Measurements from ENCODE around the gene KIF14.
"Not testable (repeated sequence)": the region's sequence is repeated elsewhere in the genome, so short reads cannot be mapped to it uniquely, and the experiment has no call there.

Gene KIF14

GRCh38 chr1:200630515-200630899 is 10.0 kb upstream of the KIF14 start:
- not testable (repeated sequence) for DNase-seq

DNA sequence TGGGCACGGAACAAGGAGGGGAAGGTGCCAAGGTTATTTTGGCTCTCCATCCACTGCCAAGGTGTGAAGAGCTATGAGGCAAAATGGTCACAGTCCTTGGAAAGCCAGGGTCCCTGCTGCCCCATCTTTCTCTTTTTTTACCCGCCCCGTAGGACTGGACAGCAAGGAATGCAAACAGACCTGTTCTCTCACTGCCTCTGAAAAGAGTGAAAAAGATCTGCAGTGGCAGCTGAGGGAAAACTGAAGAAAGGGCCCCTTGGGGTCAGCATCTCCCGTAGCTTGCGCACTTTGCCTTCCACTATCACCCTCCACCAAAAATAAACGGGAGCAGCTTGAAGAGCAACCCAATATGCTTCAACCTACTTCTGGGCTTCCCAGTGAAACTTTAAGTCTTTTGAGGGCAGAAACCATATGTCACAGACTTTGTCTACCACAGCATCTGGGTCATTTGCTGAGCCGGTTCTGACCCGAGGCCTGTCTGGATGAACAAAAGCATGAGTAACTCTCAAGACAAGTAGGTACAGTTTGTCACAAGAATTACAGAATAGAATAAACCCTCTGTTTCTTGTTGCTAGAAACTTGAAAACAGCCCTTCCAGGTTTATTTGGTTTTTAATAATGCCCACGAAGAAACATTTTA is 9.4 kb upstream of the KIF14 start:
- no peak for DNase-seq

DNA sequence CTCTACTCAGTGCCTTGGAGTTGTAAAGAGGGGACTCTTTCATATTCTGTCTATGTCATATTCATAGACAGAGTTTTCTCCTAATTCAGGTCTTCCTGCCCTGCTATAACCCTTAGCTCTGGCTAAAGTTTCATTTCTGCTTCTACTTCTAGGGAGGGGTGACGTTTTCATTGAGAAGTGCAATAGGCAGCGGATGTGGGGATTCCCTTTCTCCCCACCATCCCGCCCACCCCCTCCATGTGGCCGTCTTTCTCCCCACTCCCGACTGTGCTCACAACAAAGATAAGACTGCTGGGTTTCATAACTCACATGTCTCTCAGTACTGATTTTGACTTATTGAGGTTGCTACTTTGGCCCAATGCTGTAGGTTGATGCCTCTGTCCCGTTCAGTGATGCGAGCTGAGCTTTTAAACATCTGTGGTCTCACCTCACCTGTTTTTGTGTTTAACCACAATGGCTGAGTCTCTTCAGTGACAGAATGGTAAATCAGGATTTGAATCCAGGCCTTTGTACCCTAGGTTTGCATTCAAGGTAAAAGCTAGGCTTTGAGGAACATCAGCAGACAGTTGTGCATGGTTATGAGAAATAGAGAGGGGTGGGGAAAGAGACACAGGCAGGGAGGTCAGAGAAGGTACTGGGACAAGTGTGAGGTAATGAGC is 7.8 kb upstream of the KIF14 start:
- DNase-seq, result no peak

DNA sequence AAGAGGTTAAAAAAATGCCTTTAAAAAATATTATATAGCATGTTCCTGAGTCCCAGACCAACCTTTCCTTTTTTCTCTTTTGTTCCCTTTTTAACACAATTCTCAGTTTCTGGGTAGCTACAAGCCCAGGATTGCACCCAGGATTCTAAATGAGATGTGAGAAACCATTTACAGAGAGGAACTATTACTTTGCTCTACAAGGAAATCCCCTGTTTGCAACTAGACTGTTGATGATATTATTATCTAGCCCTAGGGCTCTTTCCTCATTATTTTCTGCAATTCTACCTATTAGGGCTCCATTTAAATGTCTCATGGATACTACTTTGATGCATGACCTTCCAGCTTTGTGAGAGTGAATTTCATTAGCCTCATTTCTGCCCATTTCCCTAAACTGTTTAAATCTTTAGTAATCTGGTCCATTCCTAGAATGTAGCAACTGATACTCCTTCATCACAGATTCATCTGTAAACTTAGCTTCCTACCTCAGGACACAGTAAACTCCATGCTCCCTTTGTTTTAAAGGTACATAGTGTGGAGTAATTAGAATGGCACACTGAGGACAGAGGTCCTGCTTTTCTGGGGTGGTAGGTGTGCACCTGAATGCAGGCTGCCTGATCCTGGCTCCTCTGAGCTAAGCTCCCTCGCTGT is 7.1 kb upstream of the KIF14 start:
- no peak for DNase-seq

- no peak for DNase-seq
These were observed 6.4 kb upstream of the KIF14 start for GRCh38 chr1:200626853-200627534.

DNA sequence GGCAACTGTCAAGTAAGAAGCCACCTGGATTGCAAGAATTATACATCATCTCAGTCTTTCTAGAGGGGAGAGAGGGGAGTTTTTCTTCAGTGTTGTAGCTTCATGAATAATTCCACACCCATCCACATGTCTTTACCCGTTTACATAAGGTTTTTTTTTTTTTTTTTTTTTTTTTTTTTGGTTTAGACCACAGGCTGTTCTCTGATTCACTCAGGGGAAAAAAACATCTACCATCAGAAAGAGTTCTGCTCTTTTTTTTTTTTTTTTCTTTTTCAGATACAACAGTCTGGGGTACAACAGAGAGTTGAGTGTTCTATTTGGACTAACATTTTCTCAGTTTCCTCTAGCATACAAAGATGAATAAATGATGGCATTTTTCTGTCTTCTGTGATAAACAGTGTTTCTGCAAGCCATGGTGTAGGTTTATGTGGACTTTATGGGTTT is 4.9 kb upstream of the KIF14 start:
- DNase-seq, result no peak

GRCh38 chr1:200624679-200625335 is 4.3 kb upstream of the KIF14 start:
- DNase-seq, result no peak

DNA sequence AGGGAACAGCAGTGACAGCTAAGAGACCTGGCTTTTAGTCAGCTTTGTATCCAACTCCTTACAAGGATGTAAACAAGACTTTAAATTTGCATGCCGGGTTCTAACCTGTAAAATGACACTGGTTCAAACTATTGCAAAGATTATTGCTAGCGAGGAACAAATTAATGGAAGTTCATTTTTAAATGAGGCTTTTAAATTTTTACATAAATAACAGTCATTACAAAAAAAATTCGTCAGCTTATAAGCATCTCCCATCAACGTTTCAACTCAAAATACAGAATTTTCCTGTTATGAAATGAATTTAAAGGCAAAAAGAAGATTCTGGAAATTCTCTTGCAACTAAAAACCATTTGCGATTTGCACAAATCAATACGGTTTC is 668 bp downstream of the KIF14 start:
- DNase-seq, result no peak

- DNase-seq, result peak; percentile 22
These were observed 9.7 kb downstream of the KIF14 start for GRCh38 chr1:200610846-200611245.

DNA sequence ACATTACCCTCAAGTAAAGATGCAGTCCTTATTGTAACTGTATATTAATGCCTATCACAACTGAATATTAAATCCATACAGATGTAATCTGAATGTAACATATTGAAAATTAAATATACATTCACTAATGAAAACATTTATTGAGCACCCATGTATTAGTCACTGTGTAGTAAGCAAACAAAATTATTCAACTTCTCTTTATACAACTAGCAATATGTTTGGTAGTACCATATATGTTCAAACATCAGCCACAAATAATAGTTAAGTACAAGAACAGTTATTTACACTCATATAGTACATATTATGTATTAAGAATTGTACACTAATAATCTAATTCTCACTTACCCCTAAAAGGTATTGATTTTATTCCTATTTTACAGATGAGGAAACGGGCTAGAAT is 17.9 kb downstream of the KIF14 start:
- no peak for DNase-seq

GRCh38 chr1:200590001-200590400 is 30.6 kb downstream of the KIF14 start:
- DNase-seq, result no peak

DNA sequence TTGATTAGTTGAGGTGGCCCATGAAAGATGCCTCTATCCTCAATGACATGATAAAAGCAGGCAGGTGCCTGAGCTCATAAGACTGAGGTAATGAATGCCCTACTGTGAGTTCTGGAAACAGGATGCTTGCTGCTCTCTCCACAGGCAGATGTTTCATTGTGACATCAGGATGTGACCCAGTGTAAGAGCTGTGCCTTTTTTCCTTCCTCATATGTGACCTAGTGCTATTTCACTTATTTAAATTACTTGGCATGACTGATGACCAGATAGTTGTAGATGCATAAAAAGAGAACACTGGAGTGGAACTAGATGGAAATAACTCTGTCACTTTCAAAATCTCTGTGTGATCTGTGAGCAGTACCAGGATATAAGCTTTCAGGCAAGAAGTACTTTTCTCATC is 31.9 kb downstream of the KIF14 start:
- DNase-seq, result no peak

GRCh38 chr1:200564319-200564718 is 56.2 kb downstream of the KIF14 start:
- DNase-seq, result no peak

GRCh38 chr1:200561856-200562214 is 58.7 kb downstream of the KIF14 start:
- DNase-seq, result no peak

DNA sequence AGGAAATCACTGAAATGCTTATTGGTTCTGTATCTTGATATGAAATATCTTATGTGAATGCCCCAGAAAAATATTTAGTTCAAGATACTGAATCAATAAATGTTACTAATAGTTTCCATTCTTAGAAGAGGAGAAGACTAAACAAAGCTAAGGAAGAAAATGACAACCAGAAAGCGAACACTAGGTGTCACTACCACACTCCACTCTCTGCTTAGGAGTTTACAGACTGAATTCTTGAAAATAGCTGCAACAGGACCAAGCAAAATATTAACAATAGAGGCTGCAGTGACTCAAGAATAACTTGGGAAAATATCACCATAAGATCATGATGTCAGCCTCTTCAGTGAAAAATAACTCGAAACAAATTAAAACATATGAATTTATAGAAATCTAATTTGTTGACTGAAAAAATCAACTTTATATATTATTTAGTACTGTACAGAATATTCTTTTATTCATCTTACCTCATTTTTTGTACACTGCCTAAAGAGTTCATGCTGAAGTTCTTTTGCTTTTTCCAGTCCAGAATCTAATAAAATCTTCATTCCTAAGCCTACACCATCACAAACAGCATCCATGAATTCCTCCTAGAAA is 61.6 kb downstream of the KIF14 start:
- DNase-seq, result no peak

DNA sequence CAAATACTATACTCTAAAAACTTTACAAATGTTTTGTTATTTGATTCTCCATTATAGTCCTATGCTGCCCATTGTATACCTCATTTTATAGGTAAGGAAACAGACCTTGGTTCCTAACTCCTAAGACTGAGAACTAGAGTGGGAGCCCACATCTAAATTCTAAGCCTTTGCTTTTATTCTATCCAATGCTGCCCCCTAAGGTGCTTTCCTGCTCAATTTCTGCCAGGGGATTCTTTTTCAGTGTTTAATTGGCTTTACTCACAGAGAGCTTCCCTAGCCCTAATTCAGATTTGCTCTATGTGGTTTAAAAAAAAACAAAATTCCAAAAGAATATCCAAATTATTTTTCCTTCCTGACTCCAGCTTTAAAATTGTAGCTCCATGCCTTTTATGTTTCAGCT is 64.5 kb downstream of the KIF14 start:
- no peak for DNase-seq

- DNase-seq, result not testable (repeated sequence)
These were observed 67.8 kb downstream of the KIF14 start for GRCh38 chr1:200552737-200553136.

DNA sequence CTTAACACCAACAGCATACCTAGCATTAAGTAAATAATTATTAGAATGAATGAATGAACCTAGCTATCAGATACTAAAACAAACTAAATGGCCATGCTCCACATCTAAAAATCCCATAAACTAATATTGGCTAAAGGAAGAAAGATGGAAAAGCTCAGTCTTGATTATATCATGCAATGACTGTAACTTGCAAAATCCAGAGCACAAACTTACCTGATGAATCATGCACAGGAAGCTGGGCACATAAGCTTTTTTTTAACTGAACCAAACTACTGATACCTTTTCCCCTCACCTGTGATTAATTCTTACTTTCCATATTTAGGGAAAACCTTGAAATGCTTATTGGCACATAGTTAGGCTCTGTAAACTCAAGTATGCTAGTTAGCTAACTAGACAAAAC is 70.2 kb downstream of the KIF14 start:
- DNase-seq, result no peak

DNA sequence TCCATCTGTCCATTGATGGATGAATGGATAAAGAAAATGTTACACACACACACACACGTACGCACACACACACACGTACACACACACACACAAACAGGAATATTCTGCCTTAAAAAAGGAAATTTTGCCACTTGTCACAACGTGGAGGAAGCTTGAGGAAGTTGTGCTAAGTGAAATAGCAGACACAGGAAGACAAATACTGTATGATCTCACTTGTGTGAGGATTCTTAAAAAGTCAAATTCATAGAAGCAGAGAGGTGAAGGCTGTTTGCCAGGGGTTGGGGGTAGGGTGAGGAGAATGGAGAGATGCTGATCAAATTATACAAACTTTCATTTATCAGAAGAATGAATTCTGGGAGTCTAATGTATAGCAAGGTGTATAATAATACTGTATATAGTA is 73.2 kb downstream of the KIF14 start:
- DNase-seq, result no peak

- no peak for DNase-seq
These were observed 74.0 kb downstream of the KIF14 start for GRCh38 chr1:200546577-200546976.

DNA sequence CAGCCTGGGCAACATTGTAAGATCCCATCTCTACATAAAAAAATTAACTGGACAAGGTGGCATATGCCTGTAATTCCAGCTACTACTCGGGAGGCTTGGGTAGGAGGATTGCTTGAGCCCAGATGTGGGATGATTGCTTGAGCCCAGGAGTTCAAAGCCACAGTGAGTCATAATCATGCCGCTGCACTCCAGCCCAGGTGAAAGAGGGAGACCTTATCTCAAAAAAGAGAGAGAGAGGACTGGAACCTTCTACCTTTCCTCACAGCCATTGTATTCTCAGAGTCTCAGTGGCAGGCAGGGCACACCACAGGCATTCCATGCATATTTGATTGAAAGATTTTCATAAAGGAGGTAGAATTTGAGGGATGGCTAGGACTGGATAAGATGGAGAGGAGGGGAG is 78.4 kb downstream of the KIF14 start:
- no peak for DNase-seq

- no peak for DNase-seq
These were observed 80.3 kb downstream of the KIF14 start for GRCh38 chr1:200540281-200540680.

GRCh38 chr1:200538179-200538578 is 82.4 kb downstream of the KIF14 start:
- DNase-seq, result no peak
